ENCODE data around the gene KY.

GRCh38 chr3:134655706-134656105, 4.9 kb upstream of the KY start:
- TF ChIP-seq CTCF (IDR thresholded peaks at IDR 0.05) (no peak), POLR2A (IDR thresholded peaks at IDR 0.05) (no peak)
